ENCODE measurements around the gene RALB.

The RALB gene

GRCh38 chr2:120323214-120323613 lies 70.6 kb downstream of the RALB start:
- Histone ChIP-seq H3K4me1 (ENCODE audit: control insufficient read depth in 1 of 2, insufficient read depth in 1 of 2, low read depth in 1 of 2, low read length in 1 of 2) (peaks cover 47 to 52% of the 10 kb centered on the region in 2 experiments), H3K27ac (no peak overlapping the region), H3K4me3 (ENCODE audit: low read depth in 1 of 2, low read length in 1 of 2) (no peak overlapping the region), H3K36me3 (no peaks in the 10 kb centered on the region), H3K27me3 (no peaks in the 10 kb centered on the region), H3K9me3 (no peaks in the 10 kb centered on the region)
- no peak for TF ChIP-seq CTCF (IDR thresholded peaks at IDR 0.05)

- Histone ChIP-seq H3K4me1 (ENCODE audit: control insufficient read depth in 1 of 2, insufficient read depth in 1 of 2, low read depth in 1 of 2, low read length in 1 of 2) (peaks cover 47 to 52% of the 10 kb centered on the region in 2 experiments), H3K27ac (no peak overlapping the region), H3K4me3 (ENCODE audit: low read depth in 1 of 2, low read length in 1 of 2) (no peak overlapping the region), H3K36me3 (no peaks in the 10 kb centered on the region), H3K27me3 (no peaks in the 10 kb centered on the region), H3K9me3 (no peaks in the 10 kb centered on the region)
- no peak for TF ChIP-seq CTCF (IDR thresholded peaks at IDR 0.05)
Observed at GRCh38 chr2:120323807-120324399, 71.3 kb downstream of the RALB start.

DNA sequence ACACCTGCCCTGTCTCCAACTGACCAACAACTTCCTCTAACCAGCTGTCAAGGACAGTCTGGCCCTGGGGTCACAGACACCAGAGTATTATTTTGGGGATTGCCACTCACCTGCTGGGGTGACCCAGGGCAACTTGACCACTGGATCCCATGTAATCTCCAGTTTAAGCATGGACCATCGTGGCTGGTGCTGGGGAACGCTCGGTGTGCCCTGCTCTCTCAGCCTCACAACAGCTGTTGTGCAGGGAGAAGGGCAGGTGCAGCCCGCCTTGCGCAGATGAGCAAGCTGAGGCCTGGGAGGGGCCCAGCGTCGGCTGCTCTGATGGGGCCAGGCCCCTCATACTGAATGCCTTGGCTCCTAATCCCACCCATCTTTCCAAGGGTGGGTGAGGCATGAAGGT lies 72.3 kb downstream of the RALB start:
- H3K27me3 ChIP-seq: no peaks in the 10 kb centered on the region

DNA sequence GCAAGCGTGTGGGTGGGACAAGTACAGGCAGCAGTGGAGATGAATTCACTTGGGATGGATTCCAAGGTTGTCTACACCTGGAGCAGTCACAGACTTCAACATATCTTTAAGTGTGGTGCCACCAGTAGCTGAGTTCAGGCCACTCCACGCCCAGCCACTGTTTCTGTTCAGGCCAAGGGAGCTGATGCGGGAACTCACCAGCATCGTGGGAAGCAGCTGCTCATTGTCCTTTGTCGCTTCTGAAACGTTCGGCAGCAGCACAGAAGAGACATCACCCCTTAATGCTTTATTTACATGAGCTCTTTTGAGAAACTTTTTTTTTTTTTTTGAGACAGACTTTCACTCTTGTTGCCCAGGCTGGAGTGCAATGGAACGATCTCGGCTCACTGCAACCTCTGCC lies 73.4 kb downstream of the RALB start:
- H3K27ac ChIP-seq: no peak overlapping the region
- H3K4me3 ChIP-seq (ENCODE audit: low read depth in 1 of 2, low read length in 1 of 2): no peak overlapping the region
- peaks cover 36 to 37% of the 10 kb centered on the region in 2 experiments for H3K4me1 ChIP-seq (ENCODE audit: control insufficient read depth in 1 of 2, insufficient read depth in 1 of 2, low read depth in 1 of 2, low read length in 1 of 2)
- no peaks in the 10 kb centered on the region for H3K9me3 ChIP-seq
- no peaks in the 10 kb centered on the region for H3K36me3 ChIP-seq
- no peaks in the 10 kb centered on the region for H3K27me3 ChIP-seq
- no peak for TF ChIP-seq CTCF (IDR thresholded peaks at IDR 0.05)

More for the DNA sequence above, 72.3 kb downstream of the RALB start:
- Histone ChIP-seq H3K27ac (no peak overlapping the region), H3K9me3 (no peaks in the 10 kb centered on the region), H3K36me3 (no peaks in the 10 kb centered on the region), H3K4me1 (ENCODE audit: control insufficient read depth in 1 of 2, insufficient read depth in 1 of 2, low read depth in 1 of 2, low read length in 1 of 2) (peaks cover 44 to 47% of the 10 kb centered on the region in 2 experiments), H3K4me3 (ENCODE audit: low read depth in 1 of 2, low read length in 1 of 2) (no peak overlapping the region)
- TF ChIP-seq CTCF (IDR thresholded peaks at IDR 0.05): no peak

GRCh38 chr2:120330946-120331822 lies 78.5 kb downstream of the RALB start:
- Histone ChIP-seq H3K36me3 (no peaks in the 10 kb centered on the region), H3K27ac (no peak overlapping the region), H3K4me1 (ENCODE audit: control insufficient read depth in 1 of 2, insufficient read depth in 1 of 2, low read depth in 1 of 2, low read length in 1 of 2) (peaks cover 23 to 24% of the 10 kb centered on the region in 2 experiments), H3K9me3 (no peaks in the 10 kb centered on the region), H3K4me3 (ENCODE audit: low read depth in 1 of 2, low read length in 1 of 2) (no peak overlapping the region), H3K27me3 (peaks cover 7% of the 10 kb centered on the region)
- no peak for TF ChIP-seq CTCF (IDR thresholded peaks at IDR 0.05)
